Mammary epithelial cell (primary cell): ENCODE data around the gene SYCN.

ENCODE experiments used
- CTCF ChIP-seq, 2 donors: IDR thresholded peaks in 1 of 2; conservative IDR thresholded peaks in 1 of 2; 2 replicates each; pipeline ENCODE4 v1.5.1; 2011 to 2012; ENCODE audit warnings: inconsistent platforms in 2 of 2, low read length in 2 of 2, mild to moderate bottlenecking in 2 of 2, control low read depth in 1 of 2, low read depth in 1 of 2; ENCODE audit not compliant: insufficient read depth in 1 of 2; ENCODE audit errors: extremely low read depth in 1 of 2
- EZH2 ChIP-seq: IDR thresholded peaks from 2 replicates; pipeline ENCODE4 v1.6.1; 2012; ENCODE audit warnings: low read length, inconsistent platforms, borderline replicate concordance

GRCh38 chr19:39178296-39179006 lies 25.6 kb downstream of the SYCN start:
- TF ChIP-seq CTCF (conservative IDR thresholded peaks at IDR 0.05 in 1 of 2, IDR thresholded peaks at IDR 0.05 in 1 of 2; ENCODE audit: extremely low read depth in 1 of 2, insufficient read depth in 1 of 2, low read depth in 1 of 2, low read length in 2 of 2) (no peak), EZH2 (no peak)
